ENCODE measurements around the gene MOCS2.

Gene MOCS2, protein sequence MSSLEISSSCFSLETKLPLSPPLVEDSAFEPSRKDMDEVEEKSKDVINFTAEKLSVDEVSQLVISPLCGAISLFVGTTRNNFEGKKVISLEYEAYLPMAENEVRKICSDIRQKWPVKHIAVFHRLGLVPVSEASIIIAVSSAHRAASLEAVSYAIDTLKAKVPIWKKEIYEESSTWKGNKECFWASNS

GRCh38 chr5:53109443-53110127 is at the start of gene MOCS2:
TSS of gene MOCS2 (minus strand) at chr5:53109757. CDS start at chr5:53107174, 2,583 bp downstream.
- Mint-ChIP-seq H3K27me3 (ENCODE audit: low read depth) (no peaks in the 10 kb centered on the region), H3K27ac (peak within 1 kb of the TSS; percentile 76), H3K36me3 (ENCODE audit: low read depth) (peaks cover 22% of the 10 kb centered on the region), H3K4me3 (peak within 1 kb of the TSS; percentile 90), H3K9me3 (no peaks in the 10 kb centered on the region), H3K4me1 (ENCODE audit: low read depth) (peaks cover 30% of the 10 kb centered on the region)
- DNase-seq (ENCODE audit: low spot score): peak; percentile 92

DNA sequence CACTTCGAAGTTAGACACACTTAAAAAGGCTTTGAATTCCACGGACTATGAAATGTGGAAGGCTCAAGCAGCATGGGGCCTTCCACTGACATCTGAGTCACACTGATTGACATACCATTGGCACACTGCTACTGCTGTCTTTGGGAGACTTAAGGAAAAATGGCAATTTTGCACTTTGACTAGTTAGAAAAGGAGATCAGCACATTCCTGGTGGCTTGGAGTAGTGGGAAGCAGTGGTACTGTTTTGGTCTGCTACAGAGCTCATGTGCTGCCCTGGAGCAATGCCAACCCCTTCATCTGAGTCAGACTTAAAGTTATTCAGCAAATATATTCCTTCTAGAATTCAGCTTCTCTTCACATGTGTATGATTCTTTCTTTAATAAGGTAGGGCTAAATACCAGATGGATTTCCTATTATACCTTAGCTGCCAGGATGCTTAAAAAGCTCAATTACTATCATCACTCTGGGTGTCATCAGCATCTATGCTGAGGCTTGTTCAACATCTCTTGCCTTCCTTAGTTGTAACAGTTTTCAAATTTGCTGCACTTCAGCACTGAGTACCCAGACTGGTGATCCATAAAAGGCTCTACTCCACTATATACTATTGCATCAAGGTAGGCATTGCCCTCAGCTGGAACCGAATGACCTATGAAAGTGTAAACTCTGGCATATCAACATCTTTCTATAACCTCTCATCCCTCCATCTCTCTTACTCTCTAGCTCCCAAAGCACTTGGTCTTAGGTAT is 42.3 kb upstream of the MOCS2 start:
- Mint-ChIP-seq H3K4me1 (ENCODE audit: low read depth) (no peaks in the 10 kb centered on the region), H3K9me3 (no peaks in the 10 kb centered on the region), H3K27me3 (ENCODE audit: low read depth) (no peaks in the 10 kb centered on the region), H3K36me3 (ENCODE audit: low read depth) (no peaks in the 10 kb centered on the region), H3K27ac (no peak overlapping the region), H3K4me3 (no peak overlapping the region)
- no peak for DNase-seq (ENCODE audit: low spot score)

DNA sequence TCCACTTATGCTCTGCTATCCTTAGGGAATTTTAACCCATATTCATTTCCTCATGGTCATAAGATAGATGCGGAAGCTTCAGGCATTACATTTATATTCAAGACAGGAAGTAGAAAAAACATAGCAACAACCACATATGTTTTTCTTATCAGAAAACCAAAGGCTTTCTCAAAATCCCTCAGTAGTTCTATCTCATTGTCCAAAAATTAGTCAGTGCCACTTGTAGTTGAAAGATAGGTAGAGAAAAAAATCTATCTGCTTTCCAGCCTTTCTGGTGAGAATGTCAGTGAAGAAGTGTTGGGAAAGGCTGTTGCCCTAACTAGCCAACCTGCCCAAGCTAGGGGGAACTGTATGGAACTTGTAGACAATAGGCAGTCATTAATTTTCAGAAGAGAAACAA is 23.5 kb upstream of the MOCS2 start:
- Mint-ChIP-seq H3K4me1 (ENCODE audit: low read depth) (peaks cover 6% of the 10 kb centered on the region), H3K9me3 (peaks cover 4% of the 10 kb centered on the region), H3K27me3 (ENCODE audit: low read depth) (peaks cover 6% of the 10 kb centered on the region), H3K36me3 (ENCODE audit: low read depth) (no peaks in the 10 kb centered on the region), H3K27ac (no peak overlapping the region), H3K4me3 (no peak overlapping the region)
- DNase-seq (ENCODE audit: low spot score): no peak

GRCh38 chr5:53130266-53130665 is 20.7 kb upstream of the MOCS2 start:
- H3K9me3 Mint-ChIP-seq: peaks cover 4% of the 10 kb centered on the region
- no peak for DNase-seq (ENCODE audit: low spot score)
- peaks cover 6% of the 10 kb centered on the region for H3K4me1 Mint-ChIP-seq (ENCODE audit: low read depth)
- H3K36me3 Mint-ChIP-seq (ENCODE audit: low read depth): no peaks in the 10 kb centered on the region
- no peak overlapping the region for H3K4me3 Mint-ChIP-seq
- peaks cover 6% of the 10 kb centered on the region for H3K27me3 Mint-ChIP-seq (ENCODE audit: low read depth)
- no peak overlapping the region for H3K27ac Mint-ChIP-seq

DNA sequence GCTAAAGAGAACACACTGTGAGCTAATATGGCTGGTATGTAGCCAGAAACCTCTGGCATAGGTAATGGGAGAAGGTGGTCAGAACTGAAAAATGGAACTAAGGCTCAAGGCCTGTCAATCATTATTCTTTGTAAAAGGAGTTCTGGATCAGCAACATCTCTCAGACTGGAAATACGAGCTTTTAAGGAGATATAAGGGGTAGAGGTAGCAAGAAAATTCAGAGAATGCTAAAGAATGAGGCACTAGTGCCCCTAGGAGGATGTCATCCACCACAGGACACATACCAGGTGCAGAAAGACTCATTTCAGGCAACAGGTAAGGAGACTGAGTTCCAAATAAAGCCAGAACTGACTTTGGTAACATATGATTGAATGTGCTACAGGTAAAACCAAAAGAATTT is 18.9 kb upstream of the MOCS2 start:
- no peaks in the 10 kb centered on the region for H3K36me3 Mint-ChIP-seq (ENCODE audit: low read depth)
- H3K27ac Mint-ChIP-seq: no peak overlapping the region
- H3K4me1 Mint-ChIP-seq (ENCODE audit: low read depth): peaks cover 6% of the 10 kb centered on the region
- peaks cover 6% of the 10 kb centered on the region for H3K27me3 Mint-ChIP-seq (ENCODE audit: low read depth)
- no peak overlapping the region for H3K4me3 Mint-ChIP-seq
- H3K9me3 Mint-ChIP-seq: peaks cover 4% of the 10 kb centered on the region
- no peak for DNase-seq (ENCODE audit: low spot score)

DNA sequence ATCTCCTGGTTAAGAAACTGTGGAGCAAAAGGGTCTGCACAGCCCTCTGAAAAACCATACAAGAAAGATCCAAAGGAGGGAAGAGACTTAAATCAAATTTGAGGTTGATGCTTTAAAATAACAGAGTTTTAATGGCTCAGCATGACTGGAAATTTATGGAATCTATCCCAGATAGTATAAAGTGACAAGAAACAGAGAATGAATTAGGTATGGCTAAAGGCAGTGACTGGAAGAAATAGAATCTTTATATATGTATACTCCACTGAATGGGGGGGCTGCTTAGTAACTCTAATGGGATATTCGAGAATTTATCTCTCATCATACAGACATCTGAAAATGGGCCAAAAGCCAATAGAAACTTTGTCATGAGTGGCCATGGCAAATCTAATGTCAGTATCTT is 17.6 kb upstream of the MOCS2 start:
- Mint-ChIP-seq H3K36me3 (ENCODE audit: low read depth) (no peaks in the 10 kb centered on the region), H3K27me3 (ENCODE audit: low read depth) (peaks cover 5% of the 10 kb centered on the region), H3K9me3 (peaks cover 4% of the 10 kb centered on the region), H3K4me3 (no peak overlapping the region), H3K27ac (no peak overlapping the region), H3K4me1 (ENCODE audit: low read depth) (peaks cover under 1% of the 10 kb centered on the region)
- DNase-seq (ENCODE audit: low spot score): no peak

DNA sequence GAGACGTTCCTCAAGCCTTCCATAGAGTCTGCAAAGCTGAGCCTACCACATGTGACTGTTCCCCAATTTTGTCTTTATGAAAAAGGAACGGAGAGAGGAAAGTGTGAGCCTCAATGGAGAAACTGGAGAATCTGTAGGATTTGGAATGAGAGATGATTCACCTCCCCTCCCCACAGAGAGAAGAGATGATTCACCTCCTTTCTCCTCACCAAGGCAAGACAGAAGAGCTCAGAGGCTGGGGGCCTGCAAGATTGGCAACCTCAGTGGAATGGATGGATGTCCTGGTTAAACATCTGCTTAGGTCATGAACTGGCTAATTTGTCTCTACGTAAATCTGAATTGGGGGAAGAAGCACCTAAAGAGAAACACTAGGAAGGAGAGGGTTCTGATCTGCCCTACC is 17.0 kb upstream of the MOCS2 start:
- H3K9me3 Mint-ChIP-seq: peaks cover 4% of the 10 kb centered on the region
- H3K27me3 Mint-ChIP-seq (ENCODE audit: low read depth): peaks cover 4% of the 10 kb centered on the region
- H3K27ac Mint-ChIP-seq: no peak overlapping the region
- no peak overlapping the region for H3K4me3 Mint-ChIP-seq
- no peaks in the 10 kb centered on the region for H3K4me1 Mint-ChIP-seq (ENCODE audit: low read depth)
- H3K36me3 Mint-ChIP-seq (ENCODE audit: low read depth): no peaks in the 10 kb centered on the region
- no peak for DNase-seq (ENCODE audit: low spot score)

DNA sequence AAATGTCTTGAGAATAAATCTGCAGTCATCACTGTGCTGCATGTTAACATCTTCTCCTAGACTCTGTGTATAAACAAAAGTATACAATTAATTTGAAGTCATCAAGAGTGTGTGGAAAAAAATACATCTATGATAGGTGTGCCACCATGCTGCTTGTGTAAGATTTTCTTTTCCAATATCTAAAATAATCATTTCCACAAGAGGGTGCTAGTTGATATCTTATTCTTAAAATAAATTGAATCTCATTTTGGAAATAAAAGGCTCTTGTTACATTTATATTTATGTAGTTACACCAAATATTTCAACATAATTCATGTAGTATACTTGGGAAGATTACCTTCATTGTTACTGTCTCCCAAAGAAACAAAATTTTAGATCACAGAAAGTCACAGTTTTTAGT is 14.1 kb upstream of the MOCS2 start:
- H3K4me1 Mint-ChIP-seq (ENCODE audit: low read depth): no peaks in the 10 kb centered on the region
- no peak overlapping the region for H3K4me3 Mint-ChIP-seq
- H3K27ac Mint-ChIP-seq: no peak overlapping the region
- DNase-seq (ENCODE audit: low spot score): no peak
- H3K36me3 Mint-ChIP-seq (ENCODE audit: low read depth): no peaks in the 10 kb centered on the region
- no peaks in the 10 kb centered on the region for H3K27me3 Mint-ChIP-seq (ENCODE audit: low read depth)
- H3K9me3 Mint-ChIP-seq: no peaks in the 10 kb centered on the region

GRCh38 chr5:53120165-53120564 is 10.6 kb upstream of the MOCS2 start:
- Mint-ChIP-seq H3K4me3 (no peak overlapping the region), H3K36me3 (ENCODE audit: low read depth) (no peaks in the 10 kb centered on the region), H3K9me3 (no peaks in the 10 kb centered on the region), H3K27ac (no peak overlapping the region), H3K27me3 (ENCODE audit: low read depth) (peaks cover 7% of the 10 kb centered on the region), H3K4me1 (ENCODE audit: low read depth) (no peaks in the 10 kb centered on the region)
- no peak for DNase-seq (ENCODE audit: low spot score)

- DNase-seq (ENCODE audit: low spot score): no peak
- H3K4me1 Mint-ChIP-seq (ENCODE audit: low read depth): no peaks in the 10 kb centered on the region
- peaks cover 7% of the 10 kb centered on the region for H3K27me3 Mint-ChIP-seq (ENCODE audit: low read depth)
- H3K9me3 Mint-ChIP-seq: no peaks in the 10 kb centered on the region
- H3K36me3 Mint-ChIP-seq (ENCODE audit: low read depth): no peaks in the 10 kb centered on the region
- H3K4me3 Mint-ChIP-seq: no peak overlapping the region
- H3K27ac Mint-ChIP-seq: no peak overlapping the region
These were observed 9.3 kb upstream of the MOCS2 start for GRCh38 chr5:53118879-53119278.

- no peak overlapping the region for H3K27ac Mint-ChIP-seq
- H3K36me3 Mint-ChIP-seq (ENCODE audit: low read depth): no peaks in the 10 kb centered on the region
- H3K9me3 Mint-ChIP-seq: no peaks in the 10 kb centered on the region
- DNase-seq (ENCODE audit: low spot score): no peak
- H3K27me3 Mint-ChIP-seq (ENCODE audit: low read depth): peaks cover 7% of the 10 kb centered on the region
- H3K4me1 Mint-ChIP-seq (ENCODE audit: low read depth): no peaks in the 10 kb centered on the region
- H3K4me3 Mint-ChIP-seq: no peak overlapping the region
These were observed 7.0 kb upstream of the MOCS2 start for GRCh38 chr5:53116597-53116996.

DNA sequence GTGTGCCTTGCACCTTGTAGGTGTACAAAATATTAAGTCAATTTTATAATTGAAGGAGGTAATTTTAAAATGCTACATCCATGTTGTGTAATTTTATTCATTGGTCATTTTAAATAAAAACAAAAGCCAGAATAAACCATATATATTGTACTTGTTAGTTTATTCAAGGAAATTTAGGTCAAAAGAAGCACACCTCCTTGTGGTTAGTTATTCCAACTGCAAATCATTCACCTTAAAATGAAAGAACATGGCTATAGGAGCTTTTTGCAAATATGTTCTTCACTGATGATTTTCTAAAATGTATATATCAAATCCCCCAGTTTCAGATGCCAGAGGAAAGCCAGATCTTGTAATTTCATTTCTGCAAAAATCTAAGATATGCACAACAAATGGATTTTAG is 5.4 kb upstream of the MOCS2 start:
- Mint-ChIP-seq H3K4me1 (ENCODE audit: low read depth) (peaks cover 6% of the 10 kb centered on the region), H3K27ac (no peak overlapping the region), H3K9me3 (no peaks in the 10 kb centered on the region), H3K36me3 (ENCODE audit: low read depth) (no peaks in the 10 kb centered on the region), H3K4me3 (no peak overlapping the region), H3K27me3 (ENCODE audit: low read depth) (peaks cover 7% of the 10 kb centered on the region)
- DNase-seq (ENCODE audit: low spot score): no peak

GRCh38 chr5:53113947-53114346 is 4.4 kb upstream of the MOCS2 start:
- no peaks in the 10 kb centered on the region for H3K36me3 Mint-ChIP-seq (ENCODE audit: low read depth)
- peaks cover 10% of the 10 kb centered on the region for H3K4me1 Mint-ChIP-seq (ENCODE audit: low read depth)
- H3K4me3 Mint-ChIP-seq: no peak overlapping the region
- H3K27ac Mint-ChIP-seq: no peak overlapping the region
- H3K27me3 Mint-ChIP-seq (ENCODE audit: low read depth): peaks cover 7% of the 10 kb centered on the region
- no peak for DNase-seq (ENCODE audit: low spot score)
- no peaks in the 10 kb centered on the region for H3K9me3 Mint-ChIP-seq

DNA sequence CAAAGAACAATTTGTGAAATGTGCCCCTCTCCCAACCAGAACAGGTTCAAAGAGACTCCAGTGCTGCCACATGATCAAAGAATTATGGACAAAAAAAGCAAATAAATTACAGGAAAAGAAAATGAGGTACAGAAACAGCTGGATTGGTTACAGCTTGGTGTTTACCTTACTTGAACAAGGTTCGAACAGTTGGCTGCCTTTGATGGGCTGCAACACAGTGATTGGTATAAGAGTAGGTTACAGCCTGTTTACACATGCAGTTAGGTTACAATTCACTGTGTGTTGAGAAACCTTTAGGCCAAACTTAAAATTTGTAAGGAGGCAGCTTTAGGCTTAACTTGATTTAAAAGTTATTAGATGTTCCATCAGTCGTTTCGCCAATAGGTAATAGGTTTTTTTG is 3.4 kb upstream of the MOCS2 start:
- Mint-ChIP-seq H3K27me3 (ENCODE audit: low read depth) (peaks cover 2% of the 10 kb centered on the region), H3K4me1 (ENCODE audit: low read depth) (peaks cover 15% of the 10 kb centered on the region), H3K9me3 (no peaks in the 10 kb centered on the region), H3K27ac (no peak overlapping the region), H3K4me3 (no peak overlapping the region), H3K36me3 (ENCODE audit: low read depth) (no peaks in the 10 kb centered on the region)
- no peak for DNase-seq (ENCODE audit: low spot score)
